ENCODE results near the gene CYP26C1. TPM values are rescaled to one million over a fixed set of nuclear protein-coding genes. Genes with fewer than 3 reads are reported as not detected.

The CYP26C1 gene
- total RNA-seq, 1 experiment from 2014 or later = 0.07 TPM

- no peaks in the 10 kb centered on the region for H3K27me3 ChIP-seq (ENCODE audit: insufficient read depth, low read length)
- CTCF ChIA-PET = interaction anchor here (0.9 to 1.0 kb wide), 2 partner anchors 9 to 183 kb away, joined by 3 to 4 read pairs; no protein-coding TSS in a partner anchor
- intact Hi-C loops (cut with micrococcal nuclease) = loop anchor here (10.0 kb wide), 1 partner anchor 186 kb away; no protein-coding TSS in a partner anchor
Observed at GRCh38 chr10:93070378-93071176, 10.0 kb downstream of the CYP26C1 start.

More at GRCh38 chr10:93070378-93071176, 10.0 kb downstream of the CYP26C1 start:
- no TSS peak for BruUV-seq (replicated peaks)
- no peaks in the 10 kb centered on the region for H3K9me2 ChIP-seq (ENCODE audit: insufficient read depth)
- ChIA-PET RAD21 (ENCODE audit: low non-redundant PET in 1 of 2, low total read pairs in 2 of 2, uncharacterized antibody in 2 of 2, unreplicated experiment in 2 of 2) (no interaction called here), POLR2A (no interaction called here)
- DNase-seq (ENCODE audit: low read depth, low spot score) = no peak
- TF ChIP-seq EZH2 (IDR thresholded peaks at IDR 0.05) = no peak
- TF ChIP-seq REST (IDR thresholded peaks at IDR 0.05; ENCODE audit: low read depth) = no peak
- TF ChIP-seq SP1 (IDR thresholded peaks at IDR 0.05; ENCODE audit: low read depth) = no peak
- no peak for TF ChIP-seq CEBPB (IDR thresholded peaks at IDR 0.05; ENCODE audit: low read depth)
- no peak for TF ChIP-seq EZH2phosphoT487 (IDR thresholded peaks at IDR 0.05; ENCODE audit: borderline replicate concordance)
- no peak for TF ChIP-seq SRF (IDR thresholded peaks at IDR 0.05; ENCODE audit: low read depth)
- TF ChIP-seq TCF7L2 (IDR thresholded peaks at IDR 0.05; ENCODE audit: borderline replicate concordance, extremely low read depth, insufficient read depth, insufficient read length) = no peak
- TF ChIP-seq YY1 (IDR thresholded peaks at IDR 0.05; ENCODE audit: extremely low read depth, insufficient replicate concordance, low read depth, low read length) = no peak
- H3K36me3 ChIP-seq (ENCODE audit: control insufficient read depth in 1 of 2, insufficient read depth in 2 of 2, low read length in 2 of 2) = no peaks in the 10 kb centered on the region
- H2AFZ ChIP-seq (ENCODE audit: low read depth, low read length, poor library complexity, severe bottlenecking) = no peak overlapping the region
- ATAC-seq = no peak
- no peak overlapping the region for H3K9ac ChIP-seq (ENCODE audit: low read length)
- no peaks in the 10 kb centered on the region for H3K79me2 ChIP-seq (ENCODE audit: insufficient read depth, low read length)
- H3K27ac ChIP-seq (ENCODE audit: low read depth, low read length) = no peak overlapping the region
- H3K9me3 ChIP-seq (ENCODE audit: control insufficient read depth in 1 of 2, insufficient read depth in 1 of 2, low read depth in 1 of 2, low read length in 2 of 2) = no peaks in the 10 kb centered on the region
- no peaks in the 10 kb centered on the region for H4K20me1 ChIP-seq (ENCODE audit: insufficient read depth)
- H3K4me2 ChIP-seq (ENCODE audit: low read length) = no peak overlapping the region
- no peak overlapping the region for H3K4me3 ChIP-seq (replicated peaks in 1 of 2; ENCODE audit: low read depth in 1 of 2, low read length in 2 of 2)
- peaks cover 8 to 13% of the 10 kb centered on the region in 2 experiments; a peak in 2 of 4 replicates for H3K4me1 ChIP-seq (ENCODE audit: control insufficient read depth in 1 of 2, insufficient read depth in 2 of 2, low read length in 2 of 2)

Data from HCT116 (cell line).